Lower lobe of right lung (tissue), 2 donors: ENCODE results near the gene SKAP1. TPM values are rescaled to one million over a fixed set of nuclear protein-coding genes. Genes with fewer than 3 reads are reported as not detected.

Source experiments
- ATAC-seq, 2 donors: fragments of 200-7000 bp; cut with Tn5 transposase; one replicate each; pipeline ENCODE4 v1.9.1; 2020 to 2022; ENCODE audit warnings: mild to moderate bottlenecking in 2 of 2, moderate library complexity in 2 of 2
- DNase-seq: peaks from one replicate; pipeline ENCODE4 v3.0.0-alpha.2; 2020
- H3K27ac ChIP-seq: fragments of 200-600 bp; one replicate; pipeline ENCODE4 v1.8.0; 2022
- H3K27me3 ChIP-seq: fragments of 200-600 bp; one replicate; pipeline ENCODE4 v1.8.0; 2022; ENCODE audit warnings: low read depth
- H3K36me3 ChIP-seq: fragments of 200-600 bp; one replicate; pipeline ENCODE4 v1.8.0; 2022; ENCODE audit warnings: mild to moderate bottlenecking
- H3K4me1 ChIP-seq: fragments of 200-600 bp; one replicate; pipeline ENCODE4 v1.8.0; 2022
- H3K4me3 ChIP-seq: fragments of 200-600 bp; one replicate; pipeline ENCODE4 v1.8.0; 2022; ENCODE audit warnings: mild to moderate bottlenecking
- H3K9me3 ChIP-seq: fragments of 200-600 bp; one replicate; pipeline ENCODE4 v1.8.0; 2022
- CTCF ChIP-seq: fragments of 200-600 bp; IDR thresholded peaks from one replicate; pipeline ENCODE4 v1.8.0; 2022; ENCODE audit warnings: antibody characterized with exemption, mild to moderate bottlenecking
- intact Hi-C: fragments of 100-400 bp; cut with DNase I; formaldehyde crosslinking; loops from one replicate; pipeline ENCODE4 v1.11.0; 2022
- total RNA-seq: library from RNA; stranded (reverse); fragmentation: NEBNext Ultra II Directional; extraction: Animal tissue kit (Norgen Biotek cat#: 25700); gene quantifications from one replicate; pipeline ENCODE4 v1.2.1, GENCODE V29; 2021
- donor health status: DM: no; HTN: yes; CAD: no; lungs with severe emphysema.

SKAP1 gene
- total RNA-seq, 1 donor from 2014 or later = 6.4 TPM

- intact Hi-C loops = no loop called here
- DNase-seq (no peak), ATAC-seq (no peak)
- TF ChIP-seq CTCF = no peak
- H3K27ac ChIP-seq = no peak overlapping the region
- H3K4me1 ChIP-seq = no peaks in the 10 kb centered on the region
- H3K36me3 ChIP-seq = no peaks in the 10 kb centered on the region
- no peaks in the 10 kb centered on the region for H3K9me3 ChIP-seq
- peaks cover 11% of the 10 kb centered on the region for H3K27me3 ChIP-seq
- H3K4me3 ChIP-seq = no peak overlapping the region
Observed at GRCh38 chr17:48463526-48463925, 33.5 kb upstream of the SKAP1 start.

GRCh38 chr17:48462946-48463345, 32.9 kb upstream of the SKAP1 start:
- H3K36me3 ChIP-seq = no peaks in the 10 kb centered on the region
- intact Hi-C loops = no loop called here
- no peak overlapping the region for H3K27ac ChIP-seq
- no peaks in the 10 kb centered on the region for H3K4me1 ChIP-seq
- no peak overlapping the region for H3K4me3 ChIP-seq
- no peak for DNase-seq
- no peak for TF ChIP-seq CTCF
- ATAC-seq = no peak
- H3K9me3 ChIP-seq = no peaks in the 10 kb centered on the region
- peaks cover 17% of the 10 kb centered on the region for H3K27me3 ChIP-seq

- intact Hi-C loops = no loop called here
- ATAC-seq = no peak
- no peak for TF ChIP-seq CTCF
Observed at GRCh38 chr17:48460052-48460451, 30.0 kb upstream of the SKAP1 start.

GRCh38 chr17:48459070-48459844, 29.2 kb upstream of the SKAP1 start:
- Histone ChIP-seq H3K36me3 (no peaks in the 10 kb centered on the region), H3K4me3 (no peak overlapping the region), H3K9me3 (peaks cover 3% of the 10 kb centered on the region), H3K4me1 (peaks cover 10% of the 10 kb centered on the region), H3K27ac (no peak overlapping the region), H3K27me3 (peaks cover 24% of the 10 kb centered on the region)
- intact Hi-C loops = no loop called here
- ATAC-seq (no peak), DNase-seq (no peak)
- no peak for TF ChIP-seq CTCF

More at GRCh38 chr17:48460052-48460451, 30.0 kb upstream of the SKAP1 start:
- no peak overlapping the region for H3K27ac ChIP-seq
- peaks cover 10% of the 10 kb centered on the region for H3K4me1 ChIP-seq
- peaks cover 1% of the 10 kb centered on the region for H3K9me3 ChIP-seq
- no peak overlapping the region for H3K4me3 ChIP-seq
- peaks cover 24% of the 10 kb centered on the region for H3K27me3 ChIP-seq
- no peak for DNase-seq
- no peaks in the 10 kb centered on the region for H3K36me3 ChIP-seq

- Histone ChIP-seq H3K9me3 (peaks cover 3% of the 10 kb centered on the region), H3K27ac (no peak overlapping the region), H3K36me3 (no peaks in the 10 kb centered on the region), H3K4me1 (peaks cover 10% of the 10 kb centered on the region), H3K27me3 (peaks cover 18% of the 10 kb centered on the region), H3K4me3 (no peak overlapping the region)
- DNase-seq = peak; percentile 77
- peak; percentile 91 to 94 for ATAC-seq
- intact Hi-C loops = no loop called here
- TF ChIP-seq CTCF = peak; percentile 98
Observed at GRCh38 chr17:48457080-48457836, 27.2 kb upstream of the SKAP1 start.
